ENCODE data around the gene KCTD10.
"Not testable (repeated sequence)": the region's sequence is repeated elsewhere in the genome, so short reads cannot be mapped to it uniquely, and the experiment has no call there.

Gene KCTD10

GRCh38 chr12:109448272-109448671, 28.8 kb downstream of the KCTD10 start:
- no peak for DNase-seq (ENCODE audit: low read depth)

GRCh38 chr12:109447482-109447881, 29.6 kb downstream of the KCTD10 start:
- no peak for DNase-seq (ENCODE audit: low read depth)

GRCh38 chr12:109446869-109447268, 30.2 kb downstream of the KCTD10 start:
- no peak for DNase-seq (ENCODE audit: low read depth)

GRCh38 chr12:109445191-109445609, 31.9 kb downstream of the KCTD10 start:
- peak; percentile 84 for DNase-seq (ENCODE audit: low read depth)

- DNase-seq (ENCODE audit: low read depth), result no peak
Measured at GRCh38 chr12:109444259-109444658, 32.8 kb downstream of the KCTD10 start.

GRCh38 chr12:109443794-109444193, 33.3 kb downstream of the KCTD10 start:
- peak; percentile 78 for DNase-seq (ENCODE audit: low read depth)

- peak; percentile 89 for DNase-seq (ENCODE audit: low read depth)
Measured at GRCh38 chr12:109440851-109441490, 36.1 kb downstream of the KCTD10 start.

GRCh38 chr12:109439951-109440350, 37.1 kb downstream of the KCTD10 start:
- not testable (repeated sequence) for DNase-seq (ENCODE audit: low read depth)

- DNase-seq (ENCODE audit: low read depth), result peak; percentile 74
Measured at GRCh38 chr12:109439181-109439580, 37.9 kb downstream of the KCTD10 start.

GRCh38 chr12:109436188-109436560, 40.9 kb downstream of the KCTD10 start:
- no peak for DNase-seq (ENCODE audit: low read depth)

- DNase-seq (ENCODE audit: low read depth), result no peak
Measured at GRCh38 chr12:109435428-109436187, 41.5 kb downstream of the KCTD10 start.

GRCh38 chr12:109434582-109434981, 42.5 kb downstream of the KCTD10 start:
- DNase-seq (ENCODE audit: low read depth), result no peak

GRCh38 chr12:109433618-109434017, 43.5 kb downstream of the KCTD10 start:
- DNase-seq (ENCODE audit: low read depth), result no peak

- peak; percentile 76 for DNase-seq (ENCODE audit: low read depth)
Measured at GRCh38 chr12:109432842-109433304, 44.2 kb downstream of the KCTD10 start.

GRCh38 chr12:109432431-109432830, 44.7 kb downstream of the KCTD10 start:
- DNase-seq (ENCODE audit: low read depth), result no peak

GRCh38 chr12:109430244-109430643, 46.9 kb downstream of the KCTD10 start:
- DNase-seq (ENCODE audit: low read depth), result no peak

- DNase-seq (ENCODE audit: low read depth), result not testable (repeated sequence)
Measured at GRCh38 chr12:109428804-109429203, 48.3 kb downstream of the KCTD10 start.

- DNase-seq (ENCODE audit: low read depth), result peak; percentile 74
Measured at GRCh38 chr12:109428037-109428629, 49.0 kb downstream of the KCTD10 start.

GRCh38 chr12:109423392-109423791, 53.7 kb downstream of the KCTD10 start:
- DNase-seq (ENCODE audit: low read depth), result no peak

- DNase-seq (ENCODE audit: low read depth), result no peak
Measured at GRCh38 chr12:109422251-109422650, 54.8 kb downstream of the KCTD10 start.

GRCh38 chr12:109421355-109422087, 55.6 kb downstream of the KCTD10 start:
- no peak for DNase-seq (ENCODE audit: low read depth)

GRCh38 chr12:109418848-109419480, 58.1 kb downstream of the KCTD10 start:
- DNase-seq (ENCODE audit: low read depth), result no peak
